ENCODE measurements around the gene ZNF486.
"Not testable (repeated sequence)": the region's sequence is repeated elsewhere in the genome, so short reads cannot be mapped to it uniquely, and the experiment has no call there.

The ZNF486 gene

DNA sequence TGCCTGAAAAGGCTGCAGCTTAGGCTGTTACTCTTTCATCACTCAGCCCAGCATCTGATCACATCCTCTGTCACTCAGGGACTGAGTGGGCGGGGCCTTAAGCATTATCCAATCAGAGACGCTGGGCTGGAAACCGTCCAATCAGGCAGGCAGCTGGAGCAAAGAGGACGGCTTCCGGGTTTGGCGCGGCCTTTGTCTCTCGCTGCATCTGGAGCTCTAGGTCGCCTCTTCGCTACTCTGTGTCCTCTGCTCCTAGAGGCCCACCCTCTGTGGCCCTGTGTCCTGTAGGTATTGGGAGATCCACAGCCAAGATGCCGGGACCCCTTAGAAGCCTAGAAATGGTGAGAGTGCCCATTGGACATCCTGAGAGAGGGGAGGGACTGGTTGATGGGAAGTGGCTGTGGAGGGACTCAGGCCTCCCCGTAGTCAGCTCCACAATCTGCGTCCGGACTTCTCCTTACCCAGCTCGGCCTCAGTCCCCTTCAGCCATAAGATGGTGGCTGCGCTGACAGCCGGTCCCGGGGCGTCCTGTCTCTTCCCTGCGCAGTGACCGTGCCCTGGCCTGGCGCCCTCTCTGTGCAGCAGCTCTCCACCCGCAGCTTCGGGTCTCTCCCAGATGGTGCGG, at the start of gene ZNF486:
Gene ZNF486, plus strand, starts transcription at position 195 of the 625 bp plus-strand sequence. Its CDS starts 117 bp downstream, at position 312.
- peak; percentile 98 for DNase-seq

GRCh38 chr19:20118064-20118839, 48.8 kb upstream of the ZNF486 start:
- DNase-seq, result not testable (repeated sequence)

GRCh38 chr19:20124879-20125278, 42.1 kb upstream of the ZNF486 start:
- no peak for DNase-seq

DNA sequence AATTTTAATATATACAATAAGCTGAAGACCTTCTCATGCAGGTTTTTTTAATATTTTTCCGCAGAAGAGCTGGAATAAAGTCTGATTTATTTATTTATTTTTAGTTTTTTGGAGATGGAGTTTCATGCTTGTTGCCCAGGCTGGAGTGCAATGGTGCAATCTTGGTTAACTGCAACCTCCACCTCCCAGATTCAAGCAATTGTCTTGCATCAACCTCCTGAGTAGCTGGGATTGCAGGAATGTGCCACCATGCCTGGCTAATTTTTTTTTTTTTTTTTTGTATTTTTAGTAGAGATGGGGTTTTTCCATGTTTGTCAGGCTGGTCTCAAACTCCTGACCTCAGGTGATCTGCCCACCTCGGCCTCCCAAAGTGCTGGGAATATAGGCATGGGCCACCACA, 34.1 kb upstream of the ZNF486 start:
- DNase-seq, result not testable (repeated sequence)

- DNase-seq, result not testable (repeated sequence)
These were observed 29.3 kb upstream of the ZNF486 start for GRCh38 chr19:20137714-20138113.

DNA sequence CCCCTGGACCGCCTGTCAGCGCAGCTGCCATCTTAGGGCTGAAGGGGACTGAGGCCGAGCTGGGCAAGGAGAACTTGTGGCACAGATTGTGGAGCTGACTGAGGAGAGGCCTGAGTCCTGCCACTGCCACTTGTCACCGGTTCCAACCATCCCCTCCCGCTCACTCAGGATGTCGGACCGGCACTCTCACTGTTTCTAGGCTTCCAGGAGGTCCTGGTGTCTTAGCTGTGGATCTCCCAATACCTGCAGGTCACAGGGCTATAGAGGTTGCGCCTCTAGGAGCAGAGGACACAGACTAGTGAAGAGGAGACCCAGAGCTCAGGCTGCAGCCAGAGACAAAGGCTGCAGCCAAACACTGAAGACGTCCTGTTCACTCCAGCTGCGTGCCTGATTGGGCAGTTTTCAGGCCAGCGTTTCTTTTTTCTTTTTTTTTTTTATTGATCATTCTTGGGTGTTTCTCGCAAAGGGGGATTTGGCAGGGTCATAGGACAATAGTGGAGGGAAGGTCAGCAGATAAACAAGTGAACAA, 15.3 kb upstream of the ZNF486 start:
- DNase-seq, result no peak

GRCh38 chr19:20152506-20152905, 14.5 kb upstream of the ZNF486 start:
- DNase-seq, result not testable (repeated sequence)

DNA sequence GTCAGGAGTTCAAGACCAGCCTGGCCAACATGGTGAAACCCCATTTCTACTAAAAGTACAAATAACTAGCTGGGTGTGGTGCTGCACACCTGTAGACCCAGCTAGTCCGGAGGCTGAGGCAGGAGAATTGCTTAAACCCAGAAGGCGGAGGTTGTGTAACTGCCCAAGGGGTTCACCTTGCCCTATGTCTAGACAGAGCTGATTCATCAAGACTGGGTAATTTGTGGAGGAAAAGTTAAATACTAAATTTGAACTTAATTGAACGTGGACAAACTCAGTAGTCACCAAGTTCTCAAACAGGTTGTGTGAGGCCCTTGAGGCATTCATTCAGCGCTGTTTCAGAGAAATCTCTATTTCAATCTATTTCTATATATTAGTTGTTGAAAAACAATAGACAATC, 13.7 kb upstream of the ZNF486 start:
- no peak for DNase-seq

DNA sequence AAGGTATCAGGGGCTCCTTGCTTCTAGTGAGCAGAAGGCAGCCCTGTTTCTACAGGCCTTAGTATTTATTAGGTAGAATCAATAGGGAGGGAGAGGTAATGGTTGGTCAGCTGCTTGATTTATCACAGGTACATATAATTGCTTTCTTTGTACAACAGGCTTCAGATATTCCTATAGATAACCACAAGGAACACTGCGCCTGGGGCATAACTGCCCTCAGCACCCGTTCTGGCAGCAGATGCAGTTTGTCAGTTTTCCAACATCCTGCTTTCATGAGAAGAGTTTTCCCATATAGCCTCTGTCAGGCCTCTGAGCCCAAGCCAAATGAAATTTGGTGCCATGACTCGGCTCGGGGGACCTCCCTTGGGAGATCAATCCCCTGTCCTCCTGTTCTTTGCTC, 12.4 kb upstream of the ZNF486 start:
- no peak for DNase-seq

- no peak for DNase-seq
These were observed 4.2 kb upstream of the ZNF486 start for GRCh38 chr19:20162821-20163220.

GRCh38 chr19:20164456-20164855, 2.6 kb upstream of the ZNF486 start:
- no peak for DNase-seq

DNA sequence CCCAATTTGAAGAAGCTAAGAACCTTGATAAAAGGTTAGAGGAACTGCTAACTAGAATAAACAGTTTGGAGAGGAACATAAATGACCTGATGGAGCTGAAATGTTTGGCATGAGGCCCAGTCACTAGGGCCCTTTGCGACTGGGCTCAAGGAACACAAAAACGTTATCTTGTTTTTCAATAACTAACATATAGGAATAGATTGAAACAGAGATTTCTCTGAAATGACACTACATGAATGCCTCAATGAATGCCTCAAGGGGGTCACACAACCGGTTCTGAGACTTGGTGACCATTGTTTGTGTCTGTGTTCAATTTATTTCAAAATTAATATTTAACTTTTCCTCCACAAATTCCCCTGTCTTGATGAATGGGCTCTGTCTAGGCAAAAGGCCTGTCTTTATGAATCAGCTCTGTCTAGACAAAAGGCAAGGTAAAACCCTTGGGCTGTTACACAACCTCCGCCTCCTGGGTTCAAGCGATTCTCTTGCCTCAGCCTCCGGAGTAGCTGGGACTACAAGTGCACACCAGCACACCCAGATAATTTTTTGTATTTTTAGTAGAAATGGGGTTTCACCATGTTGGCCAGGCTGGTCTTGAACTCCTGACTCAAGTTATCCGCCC, 932 bp upstream of the ZNF486 start:
- no peak for DNase-seq

- no peak for DNase-seq
These were observed 673 bp downstream of the ZNF486 start for GRCh38 chr19:20167651-20168122.

- no peak for DNase-seq
These were observed 4.3 kb downstream of the ZNF486 start for GRCh38 chr19:20171285-20171684.

DNA sequence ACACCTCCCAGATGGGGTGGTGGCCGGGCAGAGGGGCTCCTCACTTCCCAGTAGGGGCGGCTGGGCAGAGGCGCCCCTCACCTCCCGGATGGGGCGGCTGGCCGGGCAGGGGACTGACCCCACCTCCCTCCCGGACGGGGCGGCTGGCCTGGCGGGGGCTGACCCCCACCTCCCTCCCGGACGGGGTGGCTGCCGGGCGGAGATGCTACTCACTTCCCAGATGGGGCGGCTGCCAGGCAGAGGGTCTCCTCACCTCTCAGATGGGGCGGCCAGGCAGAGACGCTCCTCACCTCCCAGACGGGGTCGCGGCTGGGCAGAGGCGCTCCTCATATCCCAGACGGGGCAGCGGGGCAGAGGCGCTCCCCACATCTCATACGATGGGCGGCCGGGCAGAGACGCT, 8.8 kb downstream of the ZNF486 start:
- not testable (repeated sequence) for DNase-seq

DNA sequence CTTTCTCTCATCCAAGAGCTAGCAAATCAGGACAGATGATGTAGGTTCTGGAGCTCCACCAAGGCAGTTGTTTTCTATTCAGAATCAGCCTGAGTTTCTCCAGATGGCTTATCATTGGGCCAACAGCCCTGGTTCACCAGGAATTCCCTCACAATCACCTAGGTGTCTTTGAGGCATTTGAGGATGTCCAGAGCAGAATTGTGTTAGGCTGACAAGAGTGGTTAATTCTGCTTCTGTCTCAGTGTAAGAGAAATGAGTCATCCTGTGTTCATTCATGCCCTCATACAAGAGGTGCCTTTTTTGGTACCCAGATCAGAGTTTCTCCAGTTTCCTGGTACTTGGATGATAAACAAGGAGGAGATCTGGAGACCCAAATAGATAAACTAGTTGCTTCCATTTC, 12.9 kb downstream of the ZNF486 start:
- not testable (repeated sequence) for DNase-seq

DNA sequence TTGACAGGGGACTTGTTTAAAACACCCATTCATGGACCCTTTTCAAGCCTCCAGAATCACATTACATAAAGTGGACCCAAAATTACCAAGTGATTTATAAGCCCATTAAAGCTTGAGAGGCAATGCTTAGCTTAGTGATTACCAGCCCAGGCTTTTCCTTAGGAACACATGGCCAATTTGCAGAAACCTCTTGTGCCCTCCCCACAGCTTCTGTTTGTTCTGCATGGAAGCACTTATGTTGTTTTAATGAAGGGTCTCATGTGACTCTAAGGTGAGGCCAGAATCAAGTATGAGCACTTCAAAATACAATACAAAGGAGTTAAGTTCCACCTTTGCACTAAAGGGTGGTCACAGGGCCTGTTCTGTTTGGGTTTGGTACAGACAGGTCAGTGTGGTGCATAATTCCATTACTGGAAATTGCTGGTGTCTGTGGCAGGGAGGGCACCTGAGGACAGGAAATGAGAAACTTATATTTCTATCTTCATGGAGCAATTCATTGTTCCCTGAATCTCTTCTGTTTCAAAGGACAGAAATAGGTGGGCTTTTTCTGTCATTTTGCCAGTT, 15.3 kb downstream of the ZNF486 start:
- peak; percentile 74 for DNase-seq

- no peak for DNase-seq
These were observed 19.2 kb downstream of the ZNF486 start for GRCh38 chr19:20186174-20186573.

DNA sequence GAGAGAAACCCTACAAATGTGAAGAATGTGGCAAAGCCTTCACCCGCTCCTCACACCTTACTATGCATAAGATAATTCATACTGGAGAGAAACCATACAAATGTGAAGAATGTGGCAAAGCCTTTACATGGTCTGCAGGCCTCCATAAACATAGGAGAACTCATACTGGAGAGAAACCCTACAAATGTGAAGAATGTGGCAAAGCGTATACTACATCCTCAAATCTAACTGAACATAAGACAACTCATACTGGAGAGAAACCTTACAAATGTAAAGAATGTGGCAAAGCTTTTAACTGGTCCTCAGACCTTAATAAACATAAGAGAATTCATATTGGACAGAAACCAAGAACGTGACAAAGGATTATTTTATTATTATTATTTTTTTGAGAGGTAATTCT, 30.7 kb downstream of the ZNF486 start:
- no peak for DNase-seq

DNA sequence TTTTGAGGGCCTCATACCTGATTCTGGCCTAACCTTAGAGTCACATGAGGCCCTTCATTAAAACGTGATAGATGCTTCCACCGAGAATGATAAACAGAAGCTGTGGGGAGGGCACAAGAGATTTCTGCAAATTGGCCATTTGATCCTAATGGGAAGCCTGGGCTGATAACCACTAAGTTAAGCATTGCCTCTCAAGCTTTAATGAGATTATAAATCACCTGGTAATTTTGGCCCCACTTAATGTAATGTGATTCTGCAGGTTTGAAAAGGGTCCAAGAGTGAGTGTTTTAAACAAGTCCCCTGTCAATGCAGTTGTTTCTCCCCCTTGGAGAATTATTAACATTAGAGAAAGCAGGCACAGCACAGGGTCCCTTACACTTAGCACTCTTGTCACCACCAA, 42.0 kb downstream of the ZNF486 start:
- no peak for DNase-seq

DNA sequence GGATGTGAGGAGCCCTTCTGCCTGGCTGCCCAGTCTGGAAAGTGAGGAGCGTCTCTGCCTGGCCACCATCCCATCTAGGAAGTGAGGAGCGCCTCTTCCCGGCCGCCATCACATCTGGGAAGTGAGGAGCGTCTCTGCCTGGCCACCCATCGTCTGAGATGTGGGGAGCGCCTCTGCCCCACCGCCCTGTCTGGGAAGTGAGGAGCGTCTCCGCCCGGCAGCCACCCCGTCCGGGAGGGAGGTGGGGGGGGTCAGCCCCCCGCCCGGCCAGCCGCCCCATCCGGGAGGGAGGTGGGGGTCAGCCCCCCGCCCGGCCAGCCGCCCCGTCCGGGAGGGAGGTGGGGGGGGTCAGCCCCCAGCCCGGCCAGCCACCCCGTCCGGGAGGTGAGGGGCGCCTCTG, 47.4 kb downstream of the ZNF486 start:
- not testable (repeated sequence) for DNase-seq

DNA sequence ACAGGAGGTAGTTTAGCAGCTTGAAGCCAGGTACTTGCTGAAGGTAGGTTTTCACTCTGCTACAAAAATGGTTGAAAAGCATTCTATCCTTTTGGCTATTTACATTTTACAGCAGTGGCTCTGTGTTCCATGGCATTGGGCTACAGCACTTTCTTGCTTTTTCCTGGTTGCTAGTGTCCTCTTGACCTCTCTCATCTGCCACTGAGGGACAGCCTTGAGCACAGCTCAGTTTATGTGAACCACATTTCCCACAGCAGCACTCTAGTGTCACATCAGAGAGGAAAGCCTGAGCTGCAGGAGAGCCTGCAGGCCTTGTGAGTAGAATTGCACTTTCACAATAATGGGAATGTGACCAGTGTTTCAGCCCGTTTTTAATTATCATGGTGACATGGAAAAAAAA, 54.6 kb downstream of the ZNF486 start:
- not testable (repeated sequence) for DNase-seq

DNA sequence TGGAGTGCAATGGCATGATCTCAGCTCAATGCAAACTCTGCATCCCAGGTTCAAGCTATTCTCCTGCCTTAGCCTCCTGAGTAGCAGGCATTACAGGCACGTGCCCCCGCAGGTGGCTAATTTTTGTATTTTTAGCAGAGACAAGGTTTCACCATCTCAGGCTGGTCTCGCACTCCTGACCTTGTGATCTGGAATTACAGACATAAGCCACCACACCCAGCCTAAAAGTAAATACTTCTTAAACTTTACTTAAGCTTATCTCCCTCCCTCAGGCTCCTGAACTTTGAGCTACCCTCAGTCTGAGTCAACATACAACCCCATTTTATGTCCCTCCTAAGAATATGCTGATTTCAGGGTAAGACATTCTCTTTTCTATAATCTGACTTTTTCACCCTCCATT, 66.1 kb downstream of the ZNF486 start:
- DNase-seq, result no peak
